HEK293 (cell line): Measurements from ENCODE around the gene KSR1.

Experiments used
- CTCF ChIA-PET: fragments of 350-600 bp; formaldehyde crosslinking; extraction: SDS; loops from one replicate; lab custom pipeline; 2021; ENCODE audit warnings: antibody characterized with exemption; lab: Yijun Ruan, JAX
- POLR2A ChIA-PET: fragments of 300-600 bp; formaldehyde crosslinking; extraction: SDS; loops from one replicate; lab custom pipeline; 2020; ENCODE audit warnings: antibody characterized with exemption, inconsistent platforms; lab: Yijun Ruan, JAX
- H3K27ac ChIP-seq: fragments of 200-500 bp; sonication (Bioruptor generic); 2 replicates; pipeline ENCODE4 v1.5.1; 2014; ENCODE audit warnings: low read depth, low read length, control low read depth, inconsistent platforms; ENCODE audit errors: extremely low read depth
- H3K36me3 ChIP-seq, 2 experiments: fragments of 200-500 bp in 1 of 2; sonication (Bioruptor generic) in 1 of 2; 1 replicate in 1 of 2; 2 replicates in 1 of 2; pipeline ENCODE4 v1.5.1; 2014 to 2017; ENCODE audit warnings: inconsistent platforms in 2 of 2, low read length in 2 of 2; ENCODE audit not compliant: control insufficient read depth in 2 of 2, insufficient read depth in 1 of 2
- H3K4me1 ChIP-seq: fragments of 200-500 bp; sonication (Bioruptor generic); 2 replicates; pipeline ENCODE4 v1.5.1; 2014; ENCODE audit warnings: mild to moderate bottlenecking, low read length, inconsistent platforms; ENCODE audit not compliant: control insufficient read depth, insufficient read depth
- H3K4me3 ChIP-seq: 2 replicates; pipeline ENCODE4 v1.5.1; 2011; ENCODE audit warnings: low read depth, mild to moderate bottlenecking, control low read depth, low read length, moderate library complexity
- H3K9me3 ChIP-seq: fragments of 200-500 bp; sonication (Bioruptor generic); 2 replicates; pipeline ENCODE4 v1.5.1; 2014; ENCODE audit warnings: low read depth, low read length, inconsistent platforms; ENCODE audit not compliant: control insufficient read depth, insufficient read depth
- GLIS1 ChIP-seq: fragments of 450-650 bp; formaldehyde crosslinking; IDR thresholded peaks from 2 replicates; pipeline ENCODE4 v1.5.1; 2016; ENCODE audit warnings: missing biosample characterization, missing genetic modification characterization
- GLIS2 ChIP-seq: fragments of 450-650 bp; formaldehyde crosslinking; IDR thresholded peaks from 2 replicates; pipeline ENCODE4 v1.5.1; 2016; ENCODE audit warnings: missing biosample characterization, missing genetic modification characterization
- IKZF3 ChIP-seq: fragments of 450-650 bp; IDR thresholded peaks from 2 replicates; pipeline ENCODE4 v1.5.0; 2018; ENCODE audit warnings: missing biosample characterization, mild to moderate bottlenecking, missing genetic modification characterization, moderate library complexity
- PATZ1 ChIP-seq: fragments of 450-650 bp; formaldehyde crosslinking; IDR thresholded peaks from 2 replicates; pipeline ENCODE4 v1.5.1; 2016; ENCODE audit warnings: missing biosample characterization, missing genetic modification characterization
- REPIN1 ChIP-seq: fragments of 450-650 bp; formaldehyde crosslinking; IDR thresholded peaks from 2 replicates; pipeline ENCODE4 v1.5.1; 2017; ENCODE audit warnings: missing biosample characterization, missing genetic modification characterization, low read depth
- WT1 ChIP-seq: fragments of 450-650 bp; formaldehyde crosslinking; IDR thresholded peaks from 2 replicates; pipeline ENCODE4 v1.5.1; 2016; ENCODE audit warnings: missing biosample characterization, missing genetic modification characterization
- ZBTB10 ChIP-seq: fragments of 450-650 bp; formaldehyde crosslinking; IDR thresholded peaks from 2 replicates; pipeline ENCODE4 v1.5.1; 2016; ENCODE audit warnings: missing biosample characterization, missing genetic modification characterization
- ZBTB26 ChIP-seq: fragments of 450-650 bp; formaldehyde crosslinking; optimal IDR thresholded peaks from 2 replicates; pipeline ENCODE3; 2016; ENCODE audit warnings: missing biosample characterization, mild to moderate bottlenecking, missing genetic modification characterization
- ZBTB48 ChIP-seq: fragments of 450-650 bp; formaldehyde crosslinking; IDR thresholded peaks from 2 replicates; pipeline ENCODE4 v1.5.1; 2016; ENCODE audit warnings: missing biosample characterization, missing genetic modification characterization
- ZNF148 ChIP-seq: fragments of 450-650 bp; formaldehyde crosslinking; IDR thresholded peaks from 2 replicates; pipeline ENCODE4 v1.5.0; 2017; ENCODE audit warnings: missing biosample characterization, missing genetic modification characterization, borderline replicate concordance
- ZNF19 ChIP-seq: fragments of 450-650 bp; formaldehyde crosslinking; IDR thresholded peaks from 2 replicates; pipeline ENCODE4; 2016; ENCODE audit warnings: missing biosample characterization, missing genetic modification characterization, low read depth
- ZNF2 ChIP-seq: fragments of 450-650 bp; formaldehyde crosslinking; IDR thresholded peaks from 2 replicates; pipeline ENCODE4 v1.5.1; 2016; ENCODE audit warnings: missing biosample characterization, missing genetic modification characterization
- ZNF280D ChIP-seq: fragments of 450-650 bp; formaldehyde crosslinking; IDR thresholded peaks from 2 replicates; pipeline ENCODE4 v1.5.1; 2016; ENCODE audit warnings: missing biosample characterization, missing genetic modification characterization
- ZNF292 ChIP-seq: fragments of 450-650 bp; formaldehyde crosslinking; IDR thresholded peaks from 2 replicates; pipeline ENCODE4 v1.5.1; 2016; ENCODE audit warnings: low read depth, missing biosample characterization, missing genetic modification characterization, borderline replicate concordance
- ZNF324 ChIP-seq: fragments of 450-650 bp; formaldehyde crosslinking; IDR thresholded peaks from 2 replicates; pipeline ENCODE4 v1.5.1; 2016; ENCODE audit warnings: missing biosample characterization, missing genetic modification characterization
- ZNF366 ChIP-seq: fragments of 450-650 bp; formaldehyde crosslinking; conservative IDR thresholded peaks from 2 replicates; pipeline ENCODE4 v1.5.1; 2016; ENCODE audit warnings: missing biosample characterization, missing genetic modification characterization
- ZNF423 ChIP-seq: fragments of 450-650 bp; formaldehyde crosslinking; IDR thresholded peaks from 2 replicates; pipeline ENCODE4 v1.5.1; 2016; ENCODE audit warnings: missing biosample characterization, missing genetic modification characterization
- ZNF580 ChIP-seq: fragments of 450-650 bp; formaldehyde crosslinking; IDR thresholded peaks from 2 replicates; pipeline ENCODE4 v1.5.1; 2016; ENCODE audit warnings: missing biosample characterization, missing genetic modification characterization
- ZNF623 ChIP-seq: fragments of 450-650 bp; formaldehyde crosslinking; IDR thresholded peaks from 2 replicates; pipeline ENCODE4 v1.5.1; 2016; ENCODE audit warnings: missing biosample characterization, missing genetic modification characterization
- ZNF624 ChIP-seq: fragments of 450-650 bp; formaldehyde crosslinking; IDR thresholded peaks from 2 replicates; pipeline ENCODE4 v1.5.1; 2017; ENCODE audit warnings: missing biosample characterization, missing genetic modification characterization
- ZNF629 ChIP-seq: fragments of 450-650 bp; formaldehyde crosslinking; IDR thresholded peaks from 2 replicates; pipeline ENCODE4 v1.5.1; 2017; ENCODE audit warnings: missing biosample characterization, missing genetic modification characterization
- ZNF670 ChIP-seq: fragments of 450-650 bp; formaldehyde crosslinking; IDR thresholded peaks from 2 replicates; pipeline ENCODE4 v1.5.1; 2016; ENCODE audit warnings: missing biosample characterization, missing genetic modification characterization, low read depth
- ZNF677 ChIP-seq: fragments of 450-650 bp; IDR thresholded peaks from 2 replicates; pipeline ENCODE4 v1.5.0; 2018; ENCODE audit warnings: missing biosample characterization, mild to moderate bottlenecking, missing genetic modification characterization, moderate library complexity
- ZNF768 ChIP-seq: fragments of 450-650 bp; formaldehyde crosslinking; IDR thresholded peaks from 2 replicates; pipeline ENCODE4 v1.5.1; 2018; ENCODE audit warnings: missing biosample characterization, mild to moderate bottlenecking, missing genetic modification characterization
- ZNF776 ChIP-seq: fragments of 450-650 bp; formaldehyde crosslinking; IDR thresholded peaks from 2 replicates; pipeline ENCODE4 v1.5.0; 2017; ENCODE audit warnings: missing biosample characterization, missing genetic modification characterization, borderline replicate concordance

Gene KSR1

GRCh38 chr17:27551701-27552248 lies 95.5 kb downstream of the KSR1 start (continued):
- TF ChIP-seq ZBTB10 (no peak), ZNF629 (0 out of 2 replicates have a peak, but pooled peaks have one; percentile 19), ZNF366 (tag by site-specific recombination) (peak; percentile 56; the same call in 1 of the 2 replicates), ZNF580 (tag by site-specific recombination) (no peak)

GRCh38 chr17:27552276-27552732 lies 96.1 kb downstream of the KSR1 start:
- H3K27ac ChIP-seq: no peak overlapping the region
- POLR2A ChIA-PET: no interaction called here
- no peaks in the 10 kb centered on the region for H3K9me3 ChIP-seq
- peaks cover 0 to 6% of the 10 kb centered on the region in 2 experiments; a peak in 1 of 3 replicates for H3K36me3 ChIP-seq
- H3K4me3 ChIP-seq: no peak overlapping the region
- H3K4me1 ChIP-seq: peaks cover 17% of the 10 kb centered on the region
- CTCF ChIA-PET: interaction anchor here (0.7 to 2.8 kb wide), 5 partner anchors 15 to 93 kb away, joined by 3 to 7 read pairs (median 3); no protein-coding TSS in a partner anchor
- TF ChIP-seq REPIN1 (no peak), ZNF2 (tag by site-specific recombination) (no peak), ZNF280D (tag by site-specific recombination) (no peak), ZNF324 (tag by site-specific recombination) (no peak), ZBTB26 (peak; percentile 1), WT1 (tag by site-specific recombination) (no peak), GLIS1 (tag by site-specific recombination) (peak; percentile 96), ZNF19 (no peak), ZBTB48 (peak; percentile 84), ZNF624 (tag by site-specific recombination) (no peak), IKZF3 (tag by site-specific recombination) (no peak), GLIS2 (tag by site-specific recombination) (peak; percentile 70), ZNF670 (tag by site-specific recombination) (no peak), ZNF768 (tag by site-specific recombination) (no peak), ZNF776 (tag by site-specific recombination) (no peak), ZNF623 (no peak), ZNF423 (tag by site-specific recombination) (no peak), PATZ1 (peak; percentile 61), ZNF148 (tag by site-specific recombination) (no peak), ZNF677 (tag by site-specific recombination) (no peak), ZNF292 (tag by site-specific recombination) (no peak)
